GM18508 (cell line): ENCODE data around the gene ATP2B1.

ENCODE experiments used
- ATAC-seq: cut with Tn5 transposase; IDR thresholded peaks from one replicate; pipeline ENCODE4 v1.9.1; 2021; ENCODE audit warnings: moderate number of reproducible peaks; ENCODE audit not compliant: insufficient read depth, unreplicated experiment

The ATP2B1 gene

DNA sequence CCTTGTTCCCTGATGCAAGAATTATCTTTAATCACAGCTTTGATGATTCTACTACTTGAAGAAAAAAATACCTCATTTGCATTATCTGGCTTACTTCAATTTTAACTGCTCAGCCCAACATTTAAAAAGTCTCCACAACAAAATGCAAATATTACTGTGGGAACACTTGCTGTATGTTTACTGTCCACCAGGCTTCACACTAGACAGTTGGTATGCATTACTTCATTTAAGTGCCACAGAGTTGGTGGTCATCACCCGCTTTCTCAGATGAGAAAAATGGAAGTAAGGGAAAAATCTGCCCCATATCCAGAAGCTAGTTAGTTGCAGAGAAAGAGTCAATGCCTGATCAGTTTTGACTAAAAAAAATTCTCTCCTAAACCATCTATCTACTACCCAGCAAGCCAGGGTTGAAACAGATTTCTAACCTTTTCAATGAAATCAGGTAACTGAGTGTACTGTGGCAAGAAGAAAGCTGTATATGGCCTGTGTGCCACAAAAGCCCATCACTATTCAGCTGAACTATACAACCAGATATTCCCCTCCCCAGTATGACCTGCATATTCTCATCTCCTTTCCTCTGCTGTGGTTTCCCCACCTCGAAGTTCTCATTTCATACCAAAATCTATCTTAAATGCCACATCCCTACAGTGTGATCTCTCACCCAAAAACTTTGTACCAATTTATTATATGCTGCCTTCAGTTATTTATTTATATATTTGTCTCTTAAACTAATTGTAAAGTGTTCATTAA lies 90.3 kb downstream of the ATP2B1 start:
- no peak for ATAC-seq

DNA sequence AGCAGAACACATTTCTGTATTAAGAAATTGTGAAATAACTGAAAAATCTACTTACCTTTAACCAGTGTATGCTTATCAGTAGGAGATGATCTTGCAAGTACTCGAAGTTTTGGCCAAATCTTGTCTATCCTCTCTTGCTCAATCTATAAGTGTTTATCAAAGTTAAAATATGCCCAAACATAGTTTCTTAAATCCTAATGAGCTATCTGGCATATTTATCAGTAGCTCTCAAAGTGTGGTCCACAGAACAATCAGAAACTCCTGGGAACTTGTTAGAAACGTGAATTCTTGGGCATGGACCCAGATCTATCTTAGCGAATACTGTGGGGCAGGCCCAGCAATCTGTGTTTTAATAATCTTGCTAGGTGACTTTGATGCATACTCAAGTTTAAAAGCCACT lies 98.3 kb downstream of the ATP2B1 start:
- ATAC-seq, result no peak

DNA sequence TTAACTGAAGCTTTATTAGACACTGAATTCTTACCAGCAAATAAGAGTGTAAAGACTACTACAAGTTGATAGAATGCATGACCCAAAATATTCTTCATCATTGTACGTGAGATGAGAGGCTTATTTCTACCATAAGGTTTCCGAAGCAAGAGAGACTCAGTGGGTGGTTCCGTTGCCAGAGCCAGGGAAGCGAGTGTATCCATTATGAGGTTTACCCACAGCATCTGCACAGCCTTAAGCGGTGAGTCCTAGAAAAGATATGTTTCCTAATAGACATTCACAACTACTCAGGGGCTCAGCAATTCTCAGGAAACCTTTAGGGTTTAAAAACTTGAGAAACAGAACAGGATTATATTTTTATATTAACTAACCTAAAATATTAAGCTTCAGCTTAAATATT lies 105.0 kb downstream of the ATP2B1 start:
- ATAC-seq, result no peak

DNA sequence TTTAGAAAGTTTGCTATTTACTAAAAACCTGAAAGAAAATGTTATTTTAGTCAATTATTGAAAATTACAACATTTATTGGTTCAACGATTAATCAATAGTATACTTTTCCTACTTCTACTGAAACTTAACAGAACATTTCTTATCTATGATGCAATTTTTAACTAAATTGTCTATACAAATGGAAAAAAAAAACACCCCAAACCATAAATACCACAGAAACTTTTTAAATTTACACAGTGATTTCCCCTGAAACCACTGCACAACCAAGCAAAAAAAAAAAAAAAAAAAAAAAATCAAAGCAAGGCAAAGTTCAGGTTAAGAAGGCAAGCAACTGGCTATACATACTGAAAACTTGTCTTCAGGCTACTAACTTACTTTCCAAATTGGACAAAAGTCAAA lies 110.9 kb downstream of the ATP2B1 start:
- ATAC-seq, result peak; percentile 57

DNA sequence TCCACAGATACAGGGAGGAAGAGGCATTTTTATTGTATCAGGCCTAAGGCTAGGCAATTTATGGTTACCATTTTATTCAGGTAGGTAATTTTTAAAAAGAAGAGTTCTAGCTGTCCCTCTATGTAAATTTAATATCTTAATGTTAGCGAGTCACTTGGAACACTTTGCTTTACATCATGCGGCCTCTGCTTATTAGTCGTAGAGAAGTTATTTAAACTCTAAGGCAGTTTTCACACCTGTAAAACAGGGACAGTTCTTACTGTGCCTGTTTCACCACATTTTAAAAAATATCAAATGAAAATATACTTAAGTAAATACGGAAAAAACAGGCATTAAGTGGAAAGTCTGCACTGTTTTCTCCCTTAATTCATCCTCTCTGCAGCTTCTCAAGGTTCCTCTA lies 111.4 kb downstream of the ATP2B1 start:
- no peak for ATAC-seq

DNA sequence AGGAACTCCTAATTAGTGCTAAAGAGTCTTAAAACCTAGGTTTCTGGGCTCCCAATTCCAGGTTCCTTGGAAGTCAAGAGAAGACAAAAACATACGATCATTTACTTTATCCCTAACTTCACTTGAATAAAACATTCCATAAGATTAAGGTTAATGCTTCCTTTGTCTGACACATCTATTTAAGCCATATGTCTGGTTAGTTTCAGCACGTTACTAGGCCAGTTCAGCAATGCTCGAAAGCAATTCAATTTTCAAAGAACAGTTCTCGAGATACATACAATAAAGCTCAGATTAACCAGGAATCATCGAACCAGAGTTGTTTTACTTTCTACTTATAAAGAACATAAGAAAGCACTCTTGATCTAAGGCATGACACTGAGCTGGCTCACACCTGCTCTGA lies 114.8 kb downstream of the ATP2B1 start:
- ATAC-seq, result no peak

DNA sequence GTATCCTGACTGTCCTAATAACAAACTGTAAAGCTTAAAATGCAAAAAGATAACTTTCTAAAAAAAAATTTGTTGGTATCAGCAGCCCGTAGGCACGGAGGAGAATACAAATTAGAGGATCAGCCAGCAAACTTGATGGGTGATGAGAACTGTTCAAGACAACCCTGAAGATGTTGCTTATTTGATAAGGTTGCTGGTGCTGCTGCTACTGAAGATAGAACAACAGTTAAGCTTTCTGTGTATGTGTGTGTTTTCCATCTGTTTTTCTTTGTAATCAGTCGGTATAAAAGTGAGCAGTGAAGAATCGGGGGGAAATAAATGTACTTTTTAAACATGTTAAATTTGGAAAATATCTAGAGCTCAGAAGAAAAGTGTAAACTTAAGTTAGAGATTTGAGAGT lies 115.4 kb downstream of the ATP2B1 start:
- no peak for ATAC-seq

DNA sequence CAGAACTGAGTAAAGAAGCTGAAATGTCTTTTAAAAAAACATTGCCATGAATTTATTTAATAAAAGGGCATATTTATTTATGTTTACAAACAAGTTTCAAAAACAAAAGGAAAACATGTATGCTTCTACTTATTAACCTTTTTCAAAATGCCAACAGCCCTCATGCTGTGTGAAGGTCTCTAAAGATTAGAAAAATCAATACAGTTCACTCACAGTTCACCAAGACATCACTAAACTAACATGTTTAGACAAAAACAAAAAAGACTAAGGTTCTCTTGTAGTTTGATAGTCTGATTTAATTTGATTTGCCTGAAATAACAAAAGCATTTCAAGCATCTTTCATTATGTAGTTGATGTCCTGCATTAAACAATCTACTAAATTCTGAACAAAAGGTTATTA lies 118.9 kb downstream of the ATP2B1 start:
- ATAC-seq, result no peak

DNA sequence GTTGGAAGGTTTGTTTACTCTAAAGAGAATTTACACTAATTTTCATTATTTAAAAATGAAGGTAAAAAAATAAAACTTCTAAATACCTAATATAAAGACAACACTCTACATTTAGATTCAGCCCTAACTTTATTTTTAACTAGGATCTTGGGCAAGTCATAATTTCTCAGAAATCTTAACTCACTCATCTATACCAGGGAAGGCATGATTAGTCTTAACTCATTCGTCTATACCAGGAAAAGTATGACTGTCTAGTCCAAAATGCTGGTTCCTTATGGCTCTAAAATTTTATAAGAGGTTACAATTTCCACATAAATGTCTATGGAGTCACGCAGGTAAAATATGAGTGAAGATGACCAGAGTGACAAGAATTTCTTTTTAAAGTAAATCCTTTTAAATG lies 130.1 kb downstream of the ATP2B1 start:
- no peak for ATAC-seq

DNA sequence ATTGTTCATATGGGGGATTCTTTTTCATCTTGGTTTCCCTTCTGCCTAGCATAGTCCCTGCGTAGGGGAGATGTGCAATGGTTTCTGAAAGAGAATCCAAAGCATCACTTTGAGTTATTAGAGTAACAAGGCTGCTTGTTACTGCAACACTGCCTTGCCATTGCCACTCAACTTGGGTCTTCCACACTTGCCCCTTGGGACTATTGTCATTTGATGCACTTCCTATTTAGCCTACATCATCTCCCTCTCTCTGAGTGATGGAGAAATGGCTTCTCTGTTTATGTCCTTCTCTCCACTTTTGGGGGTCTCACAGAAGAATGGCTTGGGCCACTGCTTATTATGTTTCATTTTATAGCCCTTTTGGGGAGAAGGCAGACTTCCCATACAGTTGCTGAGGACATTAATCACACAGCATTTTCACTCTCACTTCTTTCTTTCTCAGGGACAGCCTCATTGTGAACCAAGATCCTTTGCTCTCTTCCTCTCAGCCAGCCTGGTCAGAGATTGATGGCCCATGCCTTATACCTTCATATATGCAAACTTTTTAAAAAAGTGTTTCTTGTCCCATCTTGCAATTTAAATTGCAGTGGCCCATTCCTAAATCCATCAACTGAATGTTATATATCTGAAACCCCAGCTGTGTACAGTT lies 131.9 kb downstream of the ATP2B1 start:
- no peak for ATAC-seq

DNA sequence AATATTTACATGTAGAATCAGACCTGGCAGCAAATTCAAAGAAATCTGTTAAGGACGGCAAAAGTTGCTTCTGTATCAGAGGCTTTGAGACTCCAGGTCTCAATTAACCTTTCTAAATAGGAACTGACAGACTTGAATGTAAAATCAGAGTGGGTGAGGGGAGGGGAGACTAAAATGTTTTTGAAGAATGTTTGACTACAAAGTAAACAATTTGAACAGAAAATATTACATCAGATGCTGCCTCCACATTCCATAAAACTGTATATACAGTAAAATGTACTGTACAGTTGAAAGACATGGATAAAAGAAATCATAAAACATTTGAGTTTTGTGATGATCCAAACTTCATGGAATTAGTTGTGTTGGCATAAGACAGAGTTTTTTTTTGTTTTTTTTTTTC lies 133.3 kb downstream of the ATP2B1 start:
- ATAC-seq, result no peak

DNA sequence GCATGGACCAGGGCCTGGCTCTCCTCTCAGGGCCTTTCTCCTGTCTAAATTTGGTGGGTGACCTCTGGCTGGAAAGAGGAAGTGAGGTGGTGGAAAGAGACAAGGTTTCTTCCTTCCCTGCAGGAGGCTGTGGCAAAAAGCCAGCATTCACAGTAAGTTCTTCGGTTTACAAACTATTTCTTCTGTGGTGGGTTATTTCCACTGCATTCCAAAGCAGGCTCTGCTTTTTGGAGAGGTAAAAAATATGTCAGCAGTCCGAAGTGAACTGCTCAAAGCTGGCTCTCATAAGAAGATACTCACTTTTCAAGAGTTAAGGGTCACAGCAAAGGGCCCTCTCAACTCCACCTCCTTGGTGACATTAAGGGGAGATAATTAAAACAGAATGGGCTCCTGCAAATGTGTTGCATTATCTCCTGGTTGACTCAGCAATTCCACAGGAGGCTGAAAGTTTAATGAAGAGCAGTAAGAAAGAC lies 133.9 kb downstream of the ATP2B1 start:
- ATAC-seq, result no peak

DNA sequence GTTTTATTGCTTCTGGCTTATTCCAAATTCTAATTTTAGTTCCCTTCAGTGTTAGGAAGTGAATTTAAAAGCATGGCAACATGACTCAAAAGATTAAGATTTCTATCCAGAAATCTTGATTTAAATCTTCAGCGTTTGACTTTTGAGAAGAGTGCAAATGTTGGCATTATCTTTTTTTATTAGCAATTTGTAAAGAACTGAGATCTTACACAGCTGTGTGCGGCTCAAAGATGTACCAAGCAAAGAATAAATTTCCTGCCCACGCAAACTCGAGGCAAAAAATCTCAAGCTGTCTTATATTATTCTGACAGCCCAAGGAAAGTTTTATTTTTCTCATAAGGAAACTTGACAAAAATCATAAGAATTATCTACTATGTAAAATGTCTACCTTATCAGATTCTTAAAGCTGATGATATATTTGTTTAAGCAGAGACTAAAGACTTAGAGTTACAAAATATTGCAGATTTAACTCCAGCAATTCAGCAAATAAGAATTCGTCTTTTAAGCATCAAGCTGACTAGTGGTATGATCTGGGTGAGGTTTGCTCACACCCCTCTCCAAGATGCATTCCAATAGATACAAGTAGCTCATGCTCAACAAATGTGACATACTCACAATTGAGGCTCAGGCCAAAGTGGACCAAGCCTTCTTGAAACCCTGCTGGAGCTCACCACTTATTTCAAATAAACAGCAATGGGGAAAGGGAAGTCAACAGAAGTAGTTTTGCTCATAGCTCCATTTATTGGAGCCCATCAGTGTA lies 135.4 kb downstream of the ATP2B1 start:
- no peak for ATAC-seq

DNA sequence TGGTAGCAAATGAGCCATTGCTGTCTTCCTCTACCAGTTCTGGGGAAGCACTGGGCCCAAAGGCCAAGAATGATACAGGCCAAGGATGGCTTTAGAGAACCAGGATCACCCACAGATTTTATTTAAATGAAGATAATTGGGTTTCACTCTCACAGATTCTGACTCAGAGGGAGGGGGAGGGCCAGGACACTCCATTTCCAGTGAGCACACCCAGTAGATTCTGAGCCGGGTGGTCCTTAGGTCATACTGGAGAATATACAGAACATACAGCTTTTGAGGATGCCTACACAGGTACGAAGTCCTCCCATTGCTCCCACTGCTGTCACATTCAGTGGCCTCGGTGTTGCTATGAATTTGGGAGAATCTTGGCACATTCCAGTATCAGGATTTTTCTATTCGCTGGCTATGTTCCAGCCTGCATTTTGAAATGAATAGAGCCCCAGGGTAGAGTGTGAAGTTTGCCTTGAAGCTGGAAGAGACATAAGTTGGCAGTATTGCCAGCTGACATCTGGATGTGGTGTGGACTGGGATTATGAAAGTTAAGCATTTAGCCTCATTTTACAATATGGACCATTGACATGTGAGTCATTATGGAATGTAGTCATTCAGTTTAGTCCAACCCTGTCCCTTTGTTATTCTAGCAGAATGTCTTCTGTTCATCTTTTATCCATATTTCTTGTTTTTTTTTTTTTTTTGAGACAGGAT lies 137.0 kb downstream of the ATP2B1 start:
- no peak for ATAC-seq

DNA sequence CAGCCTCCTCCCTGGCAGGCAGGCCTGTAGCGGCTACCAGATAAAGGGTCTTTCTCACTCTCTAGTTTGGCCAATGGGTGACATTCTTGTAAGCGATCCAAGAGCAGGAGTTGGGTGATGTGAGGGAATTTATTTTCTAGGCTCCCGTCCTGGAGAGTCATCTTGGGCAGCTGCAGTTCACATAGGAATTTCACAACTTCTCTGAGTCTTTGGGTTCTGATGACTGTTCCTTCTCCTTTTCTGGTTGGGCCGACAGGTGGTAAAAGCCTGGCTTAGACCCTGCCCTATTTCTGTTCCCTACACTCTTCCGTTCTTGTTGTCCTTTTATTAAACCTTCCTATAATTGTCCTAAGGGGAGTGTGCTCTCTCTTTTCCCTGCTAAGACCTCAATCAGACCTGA lies 140.2 kb downstream of the ATP2B1 start:
- ATAC-seq, result no peak

DNA sequence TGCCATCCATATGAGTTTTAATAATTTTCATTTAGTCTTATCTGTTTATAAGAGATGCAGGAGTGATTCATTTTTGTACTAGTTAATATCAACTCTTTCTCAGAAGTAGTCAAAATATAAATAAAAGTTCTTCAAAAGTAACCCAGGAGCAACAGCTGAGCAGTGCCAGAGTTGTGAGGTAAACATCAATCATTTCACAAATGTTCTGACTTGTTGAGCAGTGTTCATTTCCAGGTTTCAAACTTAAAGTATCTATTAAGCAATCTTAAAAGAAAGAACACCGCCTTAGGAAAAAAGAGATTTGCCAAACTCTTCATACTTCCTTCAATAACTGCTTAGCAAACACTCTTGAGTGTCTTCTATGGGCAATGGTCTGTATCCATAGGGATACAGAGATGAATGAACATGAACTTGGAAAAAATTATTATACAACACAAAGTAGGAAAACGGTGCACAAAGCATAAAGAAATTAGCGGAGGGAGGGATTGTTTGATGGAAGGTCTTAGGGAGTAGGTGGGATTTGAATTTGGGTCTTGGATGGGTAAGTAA lies 140.9 kb downstream of the ATP2B1 start:
- ATAC-seq, result no peak

DNA sequence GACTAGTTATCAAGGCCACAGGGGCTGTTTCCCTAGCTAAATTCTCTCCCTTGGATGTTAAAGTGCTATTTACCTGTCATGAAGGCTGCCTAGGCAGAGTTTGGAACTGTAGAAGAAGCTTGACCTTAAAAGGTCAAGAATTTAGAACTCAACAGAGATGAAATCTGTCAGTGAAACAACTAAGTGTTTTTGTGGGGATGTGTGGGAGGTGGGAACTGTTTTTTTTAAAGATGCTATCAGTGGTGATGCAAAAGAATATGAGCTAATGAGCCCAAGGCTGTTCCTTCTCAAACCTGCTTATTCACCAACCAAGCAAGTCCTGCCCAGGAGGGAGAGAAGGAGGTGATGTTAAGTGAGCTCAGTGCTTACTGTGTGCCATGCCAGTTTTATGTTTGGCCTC lies 142.0 kb downstream of the ATP2B1 start:
- peak; percentile 55 for ATAC-seq

DNA sequence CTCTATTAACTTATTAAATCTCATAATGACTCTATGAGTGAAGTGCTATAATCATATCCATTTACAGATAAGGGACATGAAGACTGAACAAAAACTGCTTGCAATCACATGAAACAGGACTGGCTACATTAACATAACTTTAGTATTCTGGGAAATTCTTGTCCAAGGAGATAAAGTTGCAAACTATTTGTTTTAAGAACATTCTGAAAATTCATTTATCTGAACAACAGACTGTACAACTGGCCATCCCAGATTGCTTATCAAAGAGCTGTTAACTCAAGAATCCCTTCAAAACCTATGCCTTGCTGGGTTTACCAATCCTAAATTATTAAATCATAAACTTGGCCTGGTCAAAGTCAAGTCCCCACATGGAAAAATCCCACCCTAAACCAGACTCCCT lies 143.6 kb downstream of the ATP2B1 start:
- ATAC-seq, result no peak

DNA sequence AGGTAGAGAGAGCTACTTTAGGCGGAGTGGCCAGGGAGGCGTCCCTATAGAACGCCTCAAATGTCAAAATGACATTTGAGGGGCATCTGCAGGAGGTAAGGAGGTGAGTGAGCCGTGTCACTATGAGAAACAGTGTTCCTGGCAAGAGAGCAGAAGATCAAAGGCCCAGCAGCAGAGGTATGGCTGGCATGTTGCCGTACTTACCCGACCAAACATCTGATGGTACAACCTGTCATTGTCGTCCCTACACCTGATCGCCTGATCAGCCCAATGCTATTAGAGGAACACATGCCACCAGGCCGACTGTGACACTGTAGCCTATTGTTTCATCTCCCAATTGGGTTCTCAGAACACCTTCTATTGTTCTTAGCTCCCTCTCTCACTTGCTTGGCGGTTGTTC lies 148.9 kb downstream of the ATP2B1 start:
- ATAC-seq, result no peak

DNA sequence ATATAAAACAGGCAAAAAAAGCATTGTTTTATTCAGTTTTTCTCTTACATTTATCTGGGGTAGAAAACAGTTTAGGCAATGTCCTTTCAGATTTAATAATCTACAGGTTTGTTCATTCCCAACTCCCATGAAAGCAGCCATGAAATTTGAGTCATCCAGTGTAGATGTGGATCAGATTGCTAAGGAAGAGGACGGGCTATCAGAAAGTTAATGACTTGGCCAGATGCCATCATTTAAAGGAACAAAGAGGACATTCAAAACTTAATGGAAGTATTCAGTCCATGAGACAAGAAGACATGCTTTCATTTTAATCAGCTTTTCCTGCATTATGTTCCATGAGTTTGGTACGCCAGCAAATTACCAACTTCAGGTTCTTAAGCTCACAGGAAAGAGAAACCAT lies 151.7 kb downstream of the ATP2B1 start:
- no peak for ATAC-seq
